T1000 (cell line): ENCODE data around the gene SHROOM3.

Source experiments
- DNase-seq: peaks from one replicate; lab custom pipeline; 2025; ENCODE audit warnings: mixed read lengths; lab: John Stamatoyannopoulos, UW

Gene SHROOM3

DNA sequence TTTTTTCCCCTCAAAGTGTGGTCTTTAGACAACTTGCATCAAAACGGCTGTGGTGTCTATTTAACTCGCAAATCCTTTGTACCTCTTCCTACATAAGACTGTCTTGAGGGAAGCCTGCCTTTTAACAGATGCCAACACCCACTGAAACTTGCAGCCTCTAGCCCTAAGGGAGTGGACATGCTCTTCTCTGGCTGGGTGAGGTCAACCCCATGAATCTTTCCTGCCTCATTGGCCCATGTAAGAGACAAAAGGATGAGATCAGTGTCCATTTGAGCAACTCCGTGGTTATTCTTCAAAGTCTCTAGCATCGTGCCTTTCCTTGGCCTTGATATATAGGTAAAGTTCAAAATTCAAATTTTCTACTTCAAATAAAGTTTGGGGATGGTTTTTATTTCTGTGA, 134.7 kb downstream of the SHROOM3 start:
- DNase-seq, result no peak

- DNase-seq, result peak; percentile 10
These were observed 135.3 kb downstream of the SHROOM3 start for GRCh38 chr4:76570141-76570973.

GRCh38 chr4:76571274-76571673, 136.2 kb downstream of the SHROOM3 start:
- no peak for DNase-seq

DNA sequence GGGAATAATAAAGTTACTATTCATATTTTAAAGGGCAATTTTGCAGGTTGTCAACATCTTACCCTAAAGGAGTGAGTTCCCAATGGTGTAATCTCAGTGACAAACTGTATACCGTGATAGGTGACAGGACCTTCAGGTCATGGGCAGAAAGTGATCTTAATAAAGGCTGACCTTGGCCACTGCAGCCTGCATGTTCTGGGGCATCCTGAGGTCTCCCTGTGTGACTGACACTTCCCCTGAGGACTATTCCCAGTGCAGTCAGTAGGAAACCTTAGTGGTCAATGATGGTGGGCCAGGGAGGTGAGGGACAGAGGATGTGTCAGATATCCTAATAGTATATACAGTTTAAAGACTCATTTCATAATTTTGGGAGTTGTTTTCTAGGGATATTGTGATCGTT, 137.2 kb downstream of the SHROOM3 start:
- no peak for DNase-seq

GRCh38 chr4:76576824-76577223, 141.8 kb downstream of the SHROOM3 start:
- no peak for DNase-seq

DNA sequence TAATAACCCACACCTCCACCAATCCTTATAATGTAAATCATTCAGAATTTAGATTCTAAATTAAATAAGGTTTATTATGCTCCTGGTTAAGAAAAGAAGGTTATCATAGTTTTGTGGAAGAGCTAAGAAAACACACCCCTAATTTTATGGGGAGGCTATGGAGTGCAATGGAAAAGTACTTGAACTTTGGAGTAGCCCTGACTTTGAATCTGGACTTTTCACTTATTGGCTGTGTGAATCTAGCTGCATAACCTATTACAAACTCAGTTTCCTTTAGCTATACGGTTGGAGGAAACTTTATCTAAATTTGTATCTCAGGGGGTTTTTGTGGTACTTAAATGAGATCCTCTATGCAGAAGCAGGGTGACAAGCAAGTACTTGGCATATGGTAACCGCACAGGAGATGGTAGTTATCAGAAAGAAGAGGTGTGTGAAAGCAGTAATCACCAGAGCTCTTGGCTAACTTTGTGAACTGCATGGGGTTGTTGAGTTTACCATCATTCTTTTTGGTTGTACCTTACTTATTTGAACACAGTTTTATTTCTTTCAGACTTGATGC, 143.1 kb downstream of the SHROOM3 start:
- no peak for DNase-seq

DNA sequence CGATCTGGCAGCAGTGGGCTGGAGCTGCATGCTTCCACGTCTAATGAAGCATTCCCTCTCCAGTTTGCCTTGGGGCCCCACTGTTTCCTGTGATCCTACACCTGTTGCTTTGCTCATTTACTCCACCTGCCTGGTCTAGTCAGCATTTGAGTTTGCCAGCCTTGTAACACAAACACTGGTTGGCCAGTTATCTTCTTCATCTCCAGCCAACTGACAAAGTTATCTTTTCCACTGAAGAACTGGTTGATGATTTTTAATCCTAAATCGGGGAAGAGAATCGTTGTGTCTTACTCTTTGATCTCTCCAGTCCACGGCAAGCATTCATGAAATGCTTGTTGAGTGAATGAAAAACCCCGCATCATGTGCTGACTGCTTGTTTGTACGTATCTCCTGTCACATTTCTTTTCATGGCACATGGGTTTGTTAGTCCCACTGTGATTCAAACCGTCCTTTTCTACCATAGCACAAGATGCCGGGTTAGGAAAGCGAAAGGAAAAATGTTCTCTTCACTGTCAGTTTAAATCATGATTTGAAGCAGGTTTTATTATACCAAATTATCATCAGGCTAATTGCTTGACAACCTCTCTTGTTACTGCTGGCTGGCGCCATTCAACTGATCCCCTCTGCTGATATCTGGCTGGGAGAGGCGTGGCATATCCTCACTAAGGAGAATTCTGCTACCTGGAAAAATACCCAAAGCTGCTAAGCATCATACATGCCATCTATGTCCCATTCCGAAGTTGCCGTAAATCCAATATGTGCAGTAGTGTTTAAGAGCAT, 144.8 kb downstream of the SHROOM3 start:
- no peak for DNase-seq

GRCh38 chr4:76581077-76581962, 146.3 kb downstream of the SHROOM3 start:
- DNase-seq, result no peak

DNA sequence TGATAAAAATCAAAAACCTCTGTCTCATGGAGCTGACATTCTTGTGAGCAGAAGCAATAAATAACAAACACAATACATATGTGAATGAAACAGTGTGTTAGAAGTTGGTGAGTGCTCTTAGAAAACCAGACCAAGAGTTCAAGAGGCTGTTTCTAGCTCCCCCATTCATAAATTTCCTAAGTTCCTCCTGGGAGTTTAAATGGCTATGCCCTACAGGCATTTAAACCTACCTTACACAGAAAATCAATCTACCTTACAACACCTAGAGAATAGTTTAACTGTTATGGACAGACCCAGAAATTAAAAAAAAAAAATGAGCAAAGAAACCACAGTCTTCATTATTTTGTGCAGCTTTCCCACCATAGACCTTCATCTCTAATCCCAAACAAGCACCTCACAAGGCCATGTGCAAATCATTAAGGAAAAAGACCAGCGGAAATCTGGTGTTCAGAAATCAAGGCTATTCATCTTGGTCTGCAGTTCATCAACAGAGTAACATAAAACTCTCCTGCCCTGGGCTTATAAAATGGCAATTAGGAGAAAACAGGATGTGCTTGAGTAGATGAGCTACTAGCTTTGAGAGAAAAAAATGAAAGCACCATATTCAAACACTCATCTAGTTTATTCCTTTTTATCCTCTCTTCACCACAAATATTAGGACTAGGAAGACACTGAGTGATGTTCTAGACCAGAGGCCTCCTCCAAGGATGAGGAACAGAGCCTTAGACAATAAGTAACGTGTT, 147.2 kb downstream of the SHROOM3 start:
- no peak for DNase-seq

DNA sequence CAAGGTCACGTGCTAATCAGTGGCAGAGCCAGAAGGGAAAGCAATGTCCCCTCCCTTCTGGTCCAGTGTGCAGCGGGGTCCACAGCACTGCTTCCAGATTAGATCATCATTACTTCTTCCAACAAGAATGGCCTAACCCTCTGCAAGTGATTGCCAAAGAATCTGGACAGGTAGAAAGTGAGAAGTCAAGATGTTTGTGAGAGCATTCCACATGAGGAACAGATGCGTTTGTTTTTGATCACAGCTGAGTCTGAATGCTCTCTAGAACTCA, 147.7 kb downstream of the SHROOM3 start:
- no peak for DNase-seq

GRCh38 chr4:76584241-76585152, 149.5 kb downstream of the SHROOM3 start:
- no peak for DNase-seq

DNA sequence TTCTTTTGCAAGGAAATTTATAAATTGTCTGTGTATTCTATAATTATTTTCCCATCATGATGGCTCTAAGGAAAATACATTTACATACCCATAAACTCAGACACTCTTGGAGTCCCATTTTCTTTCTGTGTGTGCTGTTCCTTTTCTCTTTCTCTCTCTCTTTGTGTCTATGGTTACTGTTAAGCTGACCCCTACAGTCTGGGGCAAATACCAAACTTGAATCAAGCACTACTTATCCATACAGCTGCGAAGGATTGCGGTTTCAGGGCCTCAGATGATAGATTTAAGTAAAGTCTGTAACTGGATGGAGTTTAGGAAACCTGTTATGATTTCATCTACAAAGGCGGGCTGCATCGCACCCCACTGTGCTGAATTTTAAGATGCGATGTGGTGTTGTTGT, 150.2 kb downstream of the SHROOM3 start:
- DNase-seq, result no peak

DNA sequence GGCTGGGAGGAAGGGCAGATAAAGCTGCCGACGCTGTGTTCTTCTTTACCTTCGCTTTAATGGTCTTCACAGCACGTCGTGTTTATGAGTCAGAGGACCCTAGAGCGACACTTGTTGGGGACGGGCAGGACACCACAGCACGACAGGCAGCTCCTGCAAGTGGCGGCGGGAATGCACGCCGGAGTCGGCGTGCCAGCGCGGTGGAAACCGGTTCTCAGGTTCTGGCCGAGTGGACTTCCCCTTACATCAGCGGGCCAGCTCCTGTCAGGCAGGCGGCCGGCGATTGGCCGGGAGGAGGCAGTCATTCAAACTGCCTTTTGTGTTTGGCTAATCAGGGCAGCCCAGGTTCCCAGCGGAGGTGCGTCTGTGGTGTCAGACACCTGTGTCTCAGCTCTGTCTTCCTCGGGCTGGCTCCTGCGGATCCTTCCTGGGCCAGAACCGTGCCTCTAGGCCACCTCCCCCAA, 150.9 kb downstream of the SHROOM3 start:
- no peak for DNase-seq

GRCh38 chr4:76588274-76588673, 153.2 kb downstream of the SHROOM3 start:
- no peak for DNase-seq

DNA sequence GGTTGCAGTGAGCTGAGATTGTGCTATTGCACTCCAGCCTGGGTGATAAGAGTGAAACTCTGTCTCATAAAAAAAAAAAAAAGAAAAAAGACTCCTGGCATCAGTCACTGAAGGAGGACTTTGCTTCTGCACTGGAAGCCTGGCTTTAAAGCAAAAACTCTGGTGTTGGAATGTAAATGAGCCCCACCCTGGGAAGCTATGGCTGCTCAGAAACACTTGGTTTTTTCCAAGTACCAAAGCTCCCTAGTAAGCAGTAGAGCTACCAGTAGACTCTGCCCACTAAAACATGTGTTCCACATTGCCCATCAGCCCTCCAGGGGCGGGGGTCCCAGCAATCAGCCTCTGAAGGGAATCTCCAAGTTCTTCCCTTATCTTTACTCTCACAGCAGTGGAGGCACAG, 154.4 kb downstream of the SHROOM3 start:
- no peak for DNase-seq

DNA sequence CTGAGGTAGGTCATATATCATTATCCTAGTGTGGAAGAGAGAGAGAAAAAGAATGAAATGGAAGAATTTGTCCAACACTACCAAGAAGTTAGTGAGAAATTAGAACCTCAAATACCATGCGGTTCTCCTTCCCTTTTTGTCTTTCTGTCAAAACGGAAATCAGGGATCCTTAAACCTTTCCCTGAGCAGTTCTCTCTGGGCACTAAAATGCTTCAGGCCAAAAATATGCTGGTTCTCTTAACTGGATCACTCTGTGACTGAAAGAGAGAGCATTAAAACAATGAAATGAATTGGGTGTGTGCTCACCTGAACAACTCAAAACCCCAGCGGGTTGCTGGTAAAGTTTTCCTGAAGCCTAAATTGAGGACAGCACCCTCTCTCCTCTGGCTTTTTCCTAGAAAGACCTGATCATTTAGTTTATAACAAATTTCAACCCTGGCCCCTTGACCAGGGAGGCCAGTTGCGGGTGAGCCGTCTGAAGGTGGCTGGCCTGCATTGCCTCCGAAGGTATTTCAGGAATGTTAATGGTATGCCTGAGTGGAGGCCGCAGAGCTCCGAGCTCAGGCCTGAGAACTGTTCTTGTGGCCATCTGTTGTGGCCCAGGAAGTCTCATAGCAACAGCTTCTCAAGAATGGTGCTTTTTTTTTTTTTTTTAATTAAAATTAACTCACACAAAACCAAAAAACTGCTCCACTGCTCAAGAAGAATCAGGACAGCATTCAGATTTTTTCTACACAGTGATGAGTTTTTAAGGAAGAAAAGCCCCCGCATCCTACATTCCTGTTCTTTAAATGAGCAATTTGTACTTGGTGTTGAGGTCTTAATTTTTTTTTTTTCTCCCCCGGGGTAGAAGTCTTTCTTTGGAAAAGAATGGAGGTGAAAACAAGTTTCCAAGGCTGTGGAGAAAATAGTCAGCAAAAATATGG, 155.1 kb downstream of the SHROOM3 start:
- DNase-seq, result peak; percentile 39

GRCh38 chr4:76590798-76591281, 155.8 kb downstream of the SHROOM3 start:
- DNase-seq, result no peak

- no peak for DNase-seq
These were observed 157.0 kb downstream of the SHROOM3 start for GRCh38 chr4:76591992-76592391.

GRCh38 chr4:76592460-76592859, 157.4 kb downstream of the SHROOM3 start:
- DNase-seq, result no peak
